Measurements from ENCODE around the gene AGBL3. TPM values are rescaled to one million over a fixed set of nuclear protein-coding genes. Genes with fewer than 3 reads are reported as not detected.

Gene AGBL3
- total RNA-seq = 0.22 and 0.72 TPM in 2 replicates

GRCh38 chr7:134986363-134987251 lies at the start of gene AGBL3:
Gene AGBL3 (plus strand): TSS chr7:134986508. CDS start chr7:134987934, 1,426 bp downstream.

GRCh38 chr7:135147899-135148721 lies 161.8 kb downstream of the AGBL3 start, which contains the start of gene TMEM140:
Gene TMEM140 (plus strand): TSS chr7:135148072. CDS start chr7:135164442, 16,370 bp downstream.

GRCh38 chr7:135170274-135170997 lies 184.1 kb downstream of the AGBL3 start, which contains the start of gene CYREN:
Gene CYREN (minus strand): TSS chr7:135170707. CDS start chr7:135168922, 1,785 bp downstream.

Other genes starting within 250 kb of the AGBL3 start
- 463 and 559 TPM in 2 replicates for gene CALD1, start 206.9 kb upstream of the AGBL3 start, total RNA-seq
- 3.0 and 15.3 TPM in 2 replicates for gene TMEM140, start 161.6 kb downstream of the AGBL3 start, total RNA-seq
- 39.2 and 47.5 TPM in 2 replicates for gene CYREN, start 184.2 kb downstream of the AGBL3 start, total RNA-seq
- 4.8 and 6.7 TPM in 2 replicates for gene WDR91, start 225.0 kb downstream of the AGBL3 start, total RNA-seq
- gene STRA8, start 247.3 kb downstream of the AGBL3 start, total RNA-seq = not detected in 2 replicates